BJ (cell line): ENCODE results near the gene SPEF1. TPM values are rescaled to one million over a fixed set of nuclear protein-coding genes. Genes with fewer than 3 reads are reported as not detected.
A peak's percentile ranks its signal among the peaks of the same experiment; 100 is the strongest.

Source experiments
- CTCF ChIA-PET: fragments of 350-600 bp; formaldehyde crosslinking; extraction: SDS; loops from one replicate; lab custom pipeline; 2021; ENCODE audit warnings: antibody characterized with exemption, inconsistent platforms; lab: Yijun Ruan, JAX
- POLR2A ChIA-PET: fragments of 300-600 bp; sonication (Branson Sonifier 250); formaldehyde crosslinking; extraction: SDS; loops from one replicate; lab custom pipeline; 2021; ENCODE audit warnings: antibody characterized with exemption; lab: Charles Lee
- DNase-seq: peaks from one replicate; pipeline ENCODE4 v3.0.0-alpha.2; 2011; ENCODE audit warnings: low read depth
- H3K27me3 ChIP-seq: 2 replicates; pipeline ENCODE4 v1.6.0; 2011; ENCODE audit warnings: low read length; ENCODE audit not compliant: control insufficient read depth, insufficient read depth
- H3K36me3 ChIP-seq: 2 replicates; pipeline ENCODE4 v1.5.1; 2011; ENCODE audit warnings: low read length; ENCODE audit not compliant: control insufficient read depth, insufficient read depth
- H3K4me3 ChIP-seq: 2 replicates; pipeline ENCODE4 v1.5.1; 2011; ENCODE audit warnings: low read depth, mild to moderate bottlenecking, control low read depth, low read length
- CTCF ChIP-seq: IDR thresholded peaks from 2 replicates; pipeline ENCODE4 v1.5.1; 2011; ENCODE audit warnings: low read depth, mild to moderate bottlenecking, control low read depth, inconsistent platforms, low read length, moderate library complexity; ENCODE audit not compliant: insufficient read depth
- polyA plus RNA-seq: library from polyadenylated mRNA; depleted of rRNA; stranded (reverse); fragments of >200 nt; gene quantifications from 2 replicates; pipeline ENCODE4 v1.2.3, GENCODE V29; 2011

SPEF1 gene
- polyA plus RNA-seq, 1 experiment = 0.17 TPM

- ChIA-PET POLR2A (interaction anchor here (1.2 to 1.3 kb wide), 2 partner anchors 33 to 38 kb away, joined by 4 to 5 read pairs; partner anchors contain the start of genes CENPB and SPEF1), CTCF (interaction anchor here (0.9 to 11.8 kb wide), 21 partner anchors 14 to 266 kb away, joined by 3 to 248 read pairs (median 5); partner anchors contain the start of genes ADISSP, CDC25B, CENPB and SPEF1)
Observed at GRCh38 chr20:3819411-3820047, 38.3 kb upstream of the SPEF1 start.

GRCh38 chr20:3818155-3819151 is 37.2 kb upstream of the SPEF1 start:
- no peaks in the 10 kb centered on the region for H3K27me3 ChIP-seq
- peaks cover 3% of the 10 kb centered on the region for H3K36me3 ChIP-seq
- DNase-seq = no peak
- no peak overlapping the region for H3K4me3 ChIP-seq
- POLR2A ChIA-PET = interaction anchor here (0.7 kb wide), 1 partner anchor 142 kb away, joined by 5 read pairs; no protein-coding TSS in a partner anchor
- CTCF ChIA-PET = interaction anchor here (0.7 to 11.8 kb wide), 27 partner anchors 13 to 267 kb away, joined by 3 to 248 read pairs (median 4); partner anchors contain the start of genes ADAM33, ADISSP, CDC25B and CENPB
- TF ChIP-seq CTCF = peak; percentile 84

More at GRCh38 chr20:3819411-3820047, 38.3 kb upstream of the SPEF1 start:
- no peak for TF ChIP-seq CTCF
- Histone ChIP-seq H3K27me3 (no peaks in the 10 kb centered on the region), H3K36me3 (peaks cover 11% of the 10 kb centered on the region), H3K4me3 (peak overlapping the region; percentile 54)
- DNase-seq = no peak

GRCh38 chr20:3815703-3816315 is 34.6 kb upstream of the SPEF1 start:
- H3K27me3 ChIP-seq = no peaks in the 10 kb centered on the region
- ChIA-PET CTCF (interaction anchor here (1.7 to 11.8 kb wide), 2 partner anchors 17 to 29 kb away, joined by 3 to 248 read pairs; partner anchors contain the start of genes CENPB and SPEF1), POLR2A (no interaction called here)
- no peak overlapping the region for H3K4me3 ChIP-seq
- no peak for TF ChIP-seq CTCF
- DNase-seq = no peak
- H3K36me3 ChIP-seq = no peaks in the 10 kb centered on the region

- ChIA-PET POLR2A (no interaction called here), CTCF (interaction anchor here (1.2 to 11.8 kb wide), 2 partner anchors 10 to 28 kb away, joined by 3 to 248 read pairs; partner anchors contain the start of genes CENPB and SPEF1)
Observed at GRCh38 chr20:3814928-3815495, 33.8 kb upstream of the SPEF1 start.

More at GRCh38 chr20:3814928-3815495, 33.8 kb upstream of the SPEF1 start:
- Histone ChIP-seq H3K4me3 (no peak overlapping the region), H3K36me3 (no peaks in the 10 kb centered on the region), H3K27me3 (no peaks in the 10 kb centered on the region)
- no peak for DNase-seq
- TF ChIP-seq CTCF = no peak
